Ramos (cell line): Measurements from ENCODE around the gene CCDC3.

Source experiments
- in situ Hi-C: fragments of 300-500 bp; cut with MboI; formaldehyde crosslinking; loops from one replicate; pipeline ENCODE4 v1.14.3; 2022; ENCODE audit warnings: low sequenced_read_pairs; ENCODE audit not compliant: unreplicated experiment

The CCDC3 gene

GRCh38 chr10:12965571-12965970 is 35.9 kb downstream of the CCDC3 start:
- in situ Hi-C loops, result no loop called here

DNA sequence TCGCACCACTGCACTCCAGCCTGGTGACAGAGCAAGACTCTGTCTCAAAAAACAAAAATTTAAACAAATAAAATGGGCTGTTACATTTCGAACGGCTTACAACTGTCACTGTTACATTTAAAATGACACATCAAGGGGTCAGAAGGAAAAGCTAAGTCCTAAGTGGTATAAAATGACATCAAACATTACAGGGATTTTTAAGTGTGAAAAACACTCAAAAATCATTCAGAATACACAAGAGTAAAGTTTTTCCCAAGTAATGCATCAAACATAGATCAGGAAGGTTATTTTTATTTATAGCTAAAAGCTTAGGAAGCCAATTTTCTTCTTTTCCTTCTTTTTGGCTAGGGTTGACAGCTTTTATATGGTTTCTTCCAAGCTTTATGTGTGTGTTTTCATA is 39.0 kb downstream of the CCDC3 start:
- in situ Hi-C loops, result no loop called here

DNA sequence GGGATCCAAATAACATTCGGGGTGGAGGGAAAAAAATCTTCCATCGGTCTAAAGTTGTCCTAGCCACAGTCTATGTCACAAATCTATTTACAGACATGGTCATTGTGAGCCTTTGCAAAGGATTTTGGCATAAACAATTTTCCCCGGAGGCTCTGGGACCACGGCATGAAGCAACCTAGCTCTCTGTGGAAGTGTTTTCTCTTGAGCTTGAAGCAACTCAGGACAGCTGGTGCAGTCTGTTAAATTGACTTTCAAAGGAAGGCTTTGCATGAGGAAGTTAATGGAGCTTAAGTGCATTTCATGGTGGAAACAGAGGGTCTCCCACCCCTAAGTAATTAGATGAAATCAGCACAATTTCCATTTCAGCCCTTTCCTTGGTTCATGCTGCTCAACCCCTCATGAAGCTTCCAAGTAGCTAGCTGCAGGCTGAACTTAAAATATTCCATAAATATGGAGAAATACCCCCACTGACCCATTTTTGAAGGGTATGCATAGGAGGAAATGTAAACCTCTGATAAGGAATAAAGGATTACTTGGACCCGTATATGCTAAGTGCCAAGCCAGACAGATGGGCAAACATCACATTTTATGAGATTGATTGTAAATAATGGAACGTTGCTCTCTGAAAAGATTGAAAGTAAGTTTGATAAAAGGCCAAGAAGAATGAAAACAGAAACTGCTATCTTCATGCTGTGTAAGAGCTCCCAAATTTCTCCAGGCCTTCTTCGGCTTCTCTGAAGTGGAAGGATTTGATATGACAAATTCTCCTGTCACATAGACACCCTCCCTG is 39.9 kb downstream of the CCDC3 start:
- in situ Hi-C loops, result no loop called here

- in situ Hi-C loops, result no loop called here
Measured at GRCh38 chr10:12960941-12961340, 40.6 kb downstream of the CCDC3 start.

- in situ Hi-C loops, result no loop called here
Measured at GRCh38 chr10:12960334-12960898, 41.1 kb downstream of the CCDC3 start.

GRCh38 chr10:12958546-12959110 is 42.9 kb downstream of the CCDC3 start:
- in situ Hi-C loops, result no loop called here

- in situ Hi-C loops, result no loop called here
Measured at GRCh38 chr10:12957081-12957480, 44.4 kb downstream of the CCDC3 start.

DNA sequence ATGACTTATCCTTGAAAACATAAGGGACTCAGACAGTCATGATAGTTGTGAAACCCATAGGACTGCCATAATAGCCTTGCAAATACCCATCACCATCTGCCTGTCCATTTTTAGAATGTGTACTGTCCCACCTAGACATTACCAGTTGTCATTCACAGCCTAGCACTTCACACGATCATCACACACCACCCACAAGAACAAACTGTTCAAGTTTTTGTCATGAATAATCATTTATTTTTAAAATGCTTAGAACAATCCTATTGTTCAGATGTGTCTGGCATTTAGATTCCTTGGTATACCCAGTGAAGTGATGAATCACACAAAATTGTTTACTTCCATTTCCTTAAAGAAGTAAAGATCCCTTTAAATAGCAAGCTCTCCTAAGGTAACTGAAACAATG is 46.6 kb downstream of the CCDC3 start:
- in situ Hi-C loops, result no loop called here

DNA sequence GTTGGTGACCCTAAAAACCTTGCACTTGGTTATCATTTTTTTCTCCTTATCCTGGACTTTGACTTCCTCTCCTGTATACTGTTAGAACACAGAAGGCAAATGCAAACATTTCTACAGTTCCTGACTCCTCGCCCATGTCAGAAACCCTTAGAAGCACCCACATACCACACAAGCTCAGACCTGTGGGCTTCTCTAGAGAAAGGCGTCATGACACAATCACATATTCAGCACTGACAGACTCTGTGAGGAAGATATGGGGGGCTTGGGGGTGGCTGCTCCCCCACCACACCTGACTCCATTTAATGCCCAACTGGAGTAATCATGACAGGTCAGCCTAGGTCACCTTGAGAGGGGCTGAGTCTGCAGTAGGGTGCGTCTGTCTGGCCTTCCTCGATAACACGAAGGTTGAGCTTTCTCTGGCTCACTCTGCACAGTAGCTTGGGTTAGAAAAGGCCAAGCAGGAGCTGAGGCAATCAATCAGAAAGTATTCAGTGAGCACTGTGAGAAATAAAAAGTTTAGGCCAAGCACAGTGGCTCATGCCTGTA is 50.9 kb downstream of the CCDC3 start:
- in situ Hi-C loops, result no loop called here

DNA sequence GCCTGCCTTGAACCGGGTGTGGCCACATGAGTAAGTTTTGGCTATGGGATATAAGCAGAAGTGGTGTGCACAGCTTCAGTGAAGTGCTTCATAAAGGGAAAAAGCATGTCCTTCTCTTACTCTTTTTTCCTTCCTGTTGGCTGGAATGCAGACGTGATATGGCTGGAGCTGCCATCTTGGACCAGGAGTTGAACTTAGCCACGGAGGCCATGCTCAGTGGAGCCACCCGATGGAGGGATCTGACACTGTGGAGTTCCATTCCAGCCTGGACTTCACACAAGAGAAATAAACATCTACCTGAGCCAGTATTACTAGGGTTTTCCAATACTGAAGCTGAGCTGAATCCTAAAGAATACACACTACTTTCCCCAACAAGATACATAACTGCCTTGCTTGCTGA is 52.3 kb downstream of the CCDC3 start:
- in situ Hi-C loops, result no loop called here

- in situ Hi-C loops, result no loop called here
Measured at GRCh38 chr10:12947741-12948140, 53.8 kb downstream of the CCDC3 start.

DNA sequence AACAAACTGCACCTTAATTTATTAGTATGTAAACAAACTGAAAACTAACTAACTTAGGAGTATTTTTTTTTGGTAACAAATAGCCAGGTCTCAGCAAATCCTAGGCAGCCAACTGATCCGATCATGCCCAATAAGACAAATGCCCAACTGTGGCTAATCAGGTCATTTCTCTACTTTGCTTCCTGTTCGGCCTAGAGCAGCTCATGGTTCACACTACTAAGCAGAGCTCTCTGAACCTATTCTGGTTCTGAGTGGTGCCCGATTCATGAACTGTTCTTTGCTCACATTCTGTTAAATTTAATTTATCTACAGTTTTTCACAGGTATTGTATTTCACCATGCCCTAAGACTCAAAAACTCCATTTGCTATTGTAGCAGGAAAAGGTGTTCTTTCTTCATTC is 55.1 kb downstream of the CCDC3 start:
- in situ Hi-C loops, result no loop called here

- in situ Hi-C loops, result no loop called here
Measured at GRCh38 chr10:12945690-12946359, 55.7 kb downstream of the CCDC3 start.

GRCh38 chr10:12944931-12945330 is 56.6 kb downstream of the CCDC3 start:
- in situ Hi-C loops, result no loop called here

DNA sequence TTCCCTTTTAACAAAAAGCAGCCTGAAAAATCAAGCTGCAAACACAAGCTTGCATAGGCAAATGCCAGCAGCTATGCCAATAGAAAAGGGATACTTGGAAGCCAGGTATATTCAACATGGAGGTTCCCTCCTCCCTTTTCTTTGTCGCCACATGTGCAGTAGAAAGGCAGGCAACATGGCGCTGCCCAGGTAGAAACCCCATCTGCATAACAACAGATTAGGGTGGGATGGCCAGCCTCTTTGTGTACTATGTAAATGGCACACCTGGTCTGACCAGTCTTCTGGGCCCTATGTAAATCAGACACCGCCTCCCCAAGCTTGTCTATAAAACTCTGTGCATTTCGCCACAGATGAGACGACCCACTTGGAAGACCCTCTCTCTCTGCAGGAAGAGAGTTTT is 58.1 kb downstream of the CCDC3 start:
- in situ Hi-C loops, result no loop called here

GRCh38 chr10:12941966-12942365 is 59.5 kb downstream of the CCDC3 start:
- in situ Hi-C loops, result no loop called here

DNA sequence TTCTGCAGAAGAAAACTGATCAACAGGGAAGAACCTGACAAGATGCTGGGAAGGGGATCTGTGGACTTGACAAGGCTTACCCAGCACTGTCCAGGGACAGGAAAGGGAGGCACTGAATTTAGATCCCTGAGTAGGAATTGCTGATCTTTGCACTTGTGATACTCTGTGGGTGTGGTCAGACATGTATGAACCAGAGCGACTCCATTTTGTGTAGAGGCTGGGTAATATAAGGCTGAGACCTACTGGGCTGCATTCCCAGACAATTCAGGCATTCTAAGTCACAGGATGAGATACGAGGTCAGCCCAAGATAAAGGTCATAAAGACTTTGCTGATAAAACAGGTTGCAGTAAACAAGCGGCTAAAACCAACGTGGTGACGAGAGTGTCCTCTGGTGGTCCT is 60.7 kb downstream of the CCDC3 start:
- in situ Hi-C loops, result no loop called here

DNA sequence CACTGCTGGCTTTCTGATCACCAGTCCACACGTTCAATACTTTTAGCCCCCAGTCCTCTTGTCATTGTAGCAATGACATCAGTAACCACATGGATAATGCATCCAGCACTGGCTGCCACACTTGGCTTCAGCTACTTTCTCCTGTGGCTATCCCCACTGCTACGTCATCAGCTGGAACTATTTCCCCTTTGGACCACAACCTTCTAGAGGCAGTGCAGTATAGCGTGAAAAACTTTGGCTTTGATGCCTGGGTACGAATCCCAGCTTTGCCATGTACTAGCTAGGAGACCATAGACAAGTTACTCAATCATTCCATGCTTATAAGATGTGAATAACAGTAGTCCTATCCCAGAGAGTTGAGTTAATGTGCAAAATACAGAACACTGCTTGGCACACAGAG is 63.2 kb downstream of the CCDC3 start:
- in situ Hi-C loops, result no loop called here

- in situ Hi-C loops, result no loop called here
Measured at GRCh38 chr10:12937527-12937926, 64.0 kb downstream of the CCDC3 start.

DNA sequence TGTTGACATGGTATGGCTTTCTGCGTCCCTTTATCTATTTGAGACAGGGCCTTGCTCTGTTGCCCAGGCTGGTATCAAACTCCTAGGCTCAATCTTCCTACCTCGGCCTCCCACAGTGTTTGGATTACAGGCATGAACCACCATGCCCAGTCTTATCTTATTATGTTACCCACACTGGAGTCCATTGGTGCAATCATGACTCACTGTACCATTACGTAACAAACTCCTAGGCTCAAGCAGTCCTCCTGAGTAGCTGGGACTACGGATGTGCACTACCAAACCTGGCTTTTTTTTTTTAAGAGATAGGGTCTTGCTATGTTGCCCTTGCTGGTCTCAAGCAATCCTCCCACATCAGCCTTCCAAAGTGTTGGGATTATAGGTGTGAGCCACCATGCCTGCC is 66.7 kb downstream of the CCDC3 start:
- in situ Hi-C loops, result no loop called here

GRCh38 chr10:12929381-12929780 is 72.1 kb downstream of the CCDC3 start:
- in situ Hi-C loops, result no loop called here
